H1 (cell line): ENCODE data around the gene SLFN13.

Experiments
- BACH1 ChIP-seq: IDR thresholded peaks from 2 replicates; pipeline ENCODE4 v1.6.1; 2012; ENCODE audit warnings: low read length, improper control_type of control experiment
- CEBPB ChIP-seq: IDR thresholded peaks from 2 replicates; pipeline ENCODE4 v1.6.1; 2012; ENCODE audit warnings: low read depth, low read length
- CTCF ChIP-seq, 3 experiments: IDR thresholded peaks; 1 replicate in 2 of 3; 2 replicates in 1 of 3; pipeline versions ENCODE4 v1.5.1 to v1.6.1; 2011; ENCODE audit warnings: low read length in 3 of 3, mild to moderate bottlenecking in 3 of 3, inconsistent platforms in 2 of 3, low read depth in 1 of 3, moderate library complexity in 1 of 3; ENCODE audit not compliant: insufficient read depth in 1 of 3; ENCODE audit errors: control extremely low read depth in 1 of 3
- EP300 ChIP-seq, 2 experiments: IDR thresholded peaks; 1 replicate in 1 of 2; 2 replicates in 1 of 2; pipeline ENCODE4 v1.6.1; 2011 to 2012; ENCODE audit warnings: low read depth in 2 of 2, low read length in 2 of 2, mild to moderate bottlenecking in 2 of 2, borderline replicate concordance in 1 of 2, inconsistent platforms in 1 of 2, moderate library complexity in 1 of 2
- GABPA ChIP-seq: IDR thresholded peaks from 2 replicates; pipeline ENCODE4 v1.6.1; 2011; ENCODE audit warnings: mild to moderate bottlenecking, low read length, moderate library complexity, borderline replicate concordance; ENCODE audit not compliant: insufficient read depth
- NRF1 ChIP-seq: IDR thresholded peaks from 2 replicates; pipeline ENCODE4 v1.6.1; 2011; ENCODE audit warnings: mild to moderate bottlenecking, low read depth, low read length, improper control_type of control experiment
- POLR2A ChIP-seq, 2 experiments: IDR thresholded peaks; 1 replicate in 1 of 2; 2 replicates in 1 of 2; pipeline ENCODE4 v1.6.1; 2011; ENCODE audit warnings: low read depth in 2 of 2, low read length in 2 of 2, mild to moderate bottlenecking in 2 of 2; ENCODE audit errors: control extremely low read depth in 1 of 2
- RAD21 ChIP-seq, 2 experiments: IDR thresholded peaks in 1 of 2; conservative IDR thresholded peaks in 1 of 2; 2 replicates each; pipeline ENCODE4 v1.6.1; 2011; ENCODE audit warnings: low read depth in 2 of 2, low read length in 2 of 2, improper control_type of control experiment in 1 of 2, inconsistent platforms in 1 of 2, mild to moderate bottlenecking in 1 of 2, moderate library complexity in 1 of 2
- RFX5 ChIP-seq: IDR thresholded peaks from 2 replicates; pipeline ENCODE4 v1.6.1; 2011; ENCODE audit warnings: low read depth, low read length, improper control_type of control experiment, borderline replicate concordance
- RNF2 ChIP-seq: fragments of 200-900, 300-1000 bp; sonication (generic); IDR thresholded peaks from 2 replicates; pipeline ENCODE4 v1.7.1; 2016; ENCODE audit warnings: borderline replicate concordance, low read depth, mild to moderate bottlenecking, antibody characterized with exemption, low read length; ENCODE audit not compliant: poor library complexity, severe bottlenecking; ENCODE audit errors: missing control alignments
- SP1 ChIP-seq: IDR thresholded peaks from 2 replicates; pipeline ENCODE4 v1.6.1; 2011; ENCODE audit warnings: low read depth, low read length
- TCF12 ChIP-seq: IDR thresholded peaks from 2 replicates; pipeline ENCODE4 v1.6.1; 2011; ENCODE audit warnings: low read depth, mild to moderate bottlenecking, low read length
- USF2 ChIP-seq: IDR thresholded peaks from 2 replicates; pipeline ENCODE4 v1.6.1; 2011; ENCODE audit warnings: low read length, improper control_type of control experiment

GRCh38 chr17:35491417-35491816, 42.9 kb upstream of the SLFN13 start:
- TF ChIP-seq RFX5 (no peak), CTCF (IDR thresholded peaks at IDR 0.05; ENCODE audit: control extremely low read depth in 1 of 3, insufficient read depth in 1 of 3, low read depth in 1 of 3, low read length in 3 of 3) (no peak), EP300 (IDR thresholded peaks at IDR 0.05; ENCODE audit: borderline replicate concordance in 1 of 2, low read depth in 2 of 2, low read length in 2 of 2) (no peak), CEBPB (no peak), NRF1 (no peak), POLR2A (IDR thresholded peaks at IDR 0.05; ENCODE audit: control extremely low read depth in 1 of 2, low read depth in 2 of 2, low read length in 2 of 2) (no peak), RAD21 (IDR thresholded peaks at IDR 0.05 in 1 of 2, conservative IDR thresholded peaks at IDR 0.05 in 1 of 2; ENCODE audit: low read depth in 2 of 2, low read length in 2 of 2) (no peak), USF2 (no peak), GABPA (no peak), BACH1 (no peak), RNF2 (no peak), SP1 (no peak), TCF12 (no peak)
